ENCODE measurements around the gene ZNF823.

Gene ZNF823

GRCh38 chr19:11787536-11787935 lies 48.8 kb upstream of the ZNF823 start:
- CTCF ChIA-PET = no interaction called here
- H3K9me3 ChIP-seq (ENCODE audit: control insufficient read depth, insufficient read depth, low read depth, low read length) = no peaks in the 10 kb centered on the region

DNA sequence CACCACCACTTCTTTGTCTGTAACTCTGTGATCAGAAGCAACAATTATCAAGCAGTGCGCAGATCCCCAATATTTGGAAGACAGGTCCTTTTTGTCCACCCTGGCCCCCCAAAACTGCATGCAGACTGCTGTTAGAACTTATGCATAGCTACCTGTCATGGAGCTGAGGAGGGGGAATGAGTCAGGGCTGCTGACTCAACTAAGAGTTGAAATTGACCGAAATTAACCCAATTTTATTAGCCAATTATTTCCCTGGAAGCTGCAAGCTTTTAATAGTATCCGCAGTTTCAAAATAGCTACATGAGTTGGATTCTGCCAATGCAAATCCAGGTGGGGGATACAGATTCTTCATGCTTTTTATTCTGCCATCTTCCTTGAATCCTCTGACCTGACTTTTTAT lies 45.6 kb upstream of the ZNF823 start:
- ChIA-PET CTCF (interaction anchor here (2.4 kb wide), 1 partner anchor 84 kb away, joined by 8 read pairs; no protein-coding TSS in a partner anchor), POLR2A (interaction anchor here (0.6 kb wide), 1 partner anchor 171 kb away, joined by 3 read pairs; no protein-coding TSS in a partner anchor)
- H3K27ac ChIP-seq (ENCODE audit: extremely low read depth, low read depth, low read length) = no peak overlapping the region
- H3K4me3 ChIP-seq (ENCODE audit: low read depth, low read length) = no peak overlapping the region
- peaks cover 0 to 22% of the 10 kb centered on the region in 2 experiments; a peak in 1 of 3 replicates for H3K36me3 ChIP-seq (ENCODE audit: control insufficient read depth in 2 of 2, insufficient read depth in 1 of 2, low read length in 2 of 2)
- no peaks in the 10 kb centered on the region for H3K4me1 ChIP-seq (ENCODE audit: control insufficient read depth, insufficient read depth, low read length)
- no peaks in the 10 kb centered on the region for H3K9me3 ChIP-seq (ENCODE audit: control insufficient read depth, insufficient read depth, low read depth, low read length)
- TF ChIP-seq MZF1 (tag by site-specific recombination; IDR thresholded peaks at IDR 0.05; ENCODE audit: borderline replicate concordance) (no peak), ZNF211 (tag by site-specific recombination; IDR thresholded peaks at IDR 0.05; ENCODE audit: low read depth) (no peak), ZNF239 (tag by site-specific recombination; IDR thresholded peaks at IDR 0.05) (no peak), ELK4 (IDR thresholded peaks at IDR 0.05; ENCODE audit: borderline replicate concordance, low read depth, low read length) (no peak), SP3 (tag by site-specific recombination; IDR thresholded peaks at IDR 0.05) (no peak), ZNF169 (tag by site-specific recombination; IDR thresholded peaks at IDR 0.05) (no peak)
- TF ChIP-seq, protein P1, sequence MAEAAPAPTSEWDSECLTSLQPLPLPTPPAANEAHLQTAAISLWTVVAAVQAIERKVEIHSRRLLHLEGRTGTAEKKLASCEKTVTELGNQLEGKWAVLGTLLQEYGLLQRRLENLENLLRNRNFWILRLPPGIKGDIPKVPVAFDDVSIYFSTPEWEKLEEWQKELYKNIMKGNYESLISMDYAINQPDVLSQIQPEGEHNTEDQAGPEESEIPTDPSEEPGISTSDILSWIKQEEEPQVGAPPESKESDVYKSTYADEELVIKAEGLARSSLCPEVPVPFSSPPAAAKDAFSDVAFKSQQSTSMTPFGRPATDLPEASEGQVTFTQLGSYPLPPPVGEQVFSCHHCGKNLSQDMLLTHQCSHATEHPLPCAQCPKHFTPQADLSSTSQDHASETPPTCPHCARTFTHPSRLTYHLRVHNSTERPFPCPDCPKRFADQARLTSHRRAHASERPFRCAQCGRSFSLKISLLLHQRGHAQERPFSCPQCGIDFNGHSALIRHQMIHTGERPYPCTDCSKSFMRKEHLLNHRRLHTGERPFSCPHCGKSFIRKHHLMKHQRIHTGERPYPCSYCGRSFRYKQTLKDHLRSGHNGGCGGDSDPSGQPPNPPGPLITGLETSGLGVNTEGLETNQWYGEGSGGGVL (tag by site-specific recombination; IDR thresholded peaks at IDR 0.05) = no peak
- TF ChIP-seq, protein P2, sequence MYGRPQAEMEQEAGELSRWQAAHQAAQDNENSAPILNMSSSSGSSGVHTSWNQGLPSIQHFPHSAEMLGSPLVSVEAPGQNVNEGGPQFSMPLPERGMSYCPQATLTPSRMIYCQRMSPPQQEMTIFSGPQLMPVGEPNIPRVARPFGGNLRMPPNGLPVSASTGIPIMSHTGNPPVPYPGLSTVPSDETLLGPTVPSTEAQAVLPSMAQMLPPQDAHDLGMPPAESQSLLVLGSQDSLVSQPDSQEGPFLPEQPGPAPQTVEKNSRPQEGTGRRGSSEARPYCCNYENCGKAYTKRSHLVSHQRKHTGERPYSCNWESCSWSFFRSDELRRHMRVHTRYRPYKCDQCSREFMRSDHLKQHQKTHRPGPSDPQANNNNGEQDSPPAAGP (tag by site-specific recombination; IDR thresholded peaks at IDR 0.05) = no peak
- TF ChIP-seq, protein P3, sequence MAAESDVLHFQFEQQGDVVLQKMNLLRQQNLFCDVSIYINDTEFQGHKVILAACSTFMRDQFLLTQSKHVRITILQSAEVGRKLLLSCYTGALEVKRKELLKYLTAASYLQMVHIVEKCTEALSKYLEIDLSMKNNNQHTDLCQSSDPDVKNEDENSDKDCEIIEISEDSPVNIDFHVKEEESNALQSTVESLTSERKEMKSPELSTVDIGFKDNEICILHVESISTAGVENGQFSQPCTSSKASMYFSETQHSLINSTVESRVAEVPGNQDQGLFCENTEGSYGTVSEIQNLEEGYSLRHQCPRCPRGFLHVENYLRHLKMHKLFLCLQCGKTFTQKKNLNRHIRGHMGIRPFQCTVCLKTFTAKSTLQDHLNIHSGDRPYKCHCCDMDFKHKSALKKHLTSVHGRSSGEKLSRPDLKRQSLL (tag by site-specific recombination; IDR thresholded peaks at IDR 0.05) = no peak

More at GRCh38 chr19:11787536-11787935, 48.8 kb upstream of the ZNF823 start:
- POLR2A ChIA-PET = interaction anchor here (0.7 kb wide), 1 partner anchor 93 kb away, joined by 5 read pairs; no protein-coding TSS in a partner anchor
- Histone ChIP-seq H3K27ac (ENCODE audit: extremely low read depth, low read depth, low read length) (no peak overlapping the region), H3K4me3 (ENCODE audit: low read depth, low read length) (no peak overlapping the region), H3K36me3 (ENCODE audit: control insufficient read depth in 2 of 2, insufficient read depth in 1 of 2, low read length in 2 of 2) (no peaks in the 10 kb centered on the region), H3K4me1 (ENCODE audit: control insufficient read depth, insufficient read depth, low read length) (no peaks in the 10 kb centered on the region)
- TF ChIP-seq ZNF48 (tag by site-specific recombination; IDR thresholded peaks at IDR 0.05) = no peak
- TF ChIP-seq ZNF830 (tag by site-specific recombination; IDR thresholded peaks at IDR 0.05; ENCODE audit: low read depth) = no peak
- no peak for TF ChIP-seq ZNF157 (tag by site-specific recombination; IDR thresholded peaks at IDR 0.05)
- TF ChIP-seq OSR2 (tag by site-specific recombination; IDR thresholded peaks at IDR 0.05) = no peak
- TF ChIP-seq SALL2 (tag by site-specific recombination; IDR thresholded peaks at IDR 0.05; ENCODE audit: borderline replicate concordance) = no peak
- no peak for TF ChIP-seq ZNF596 (tag by site-specific recombination; IDR thresholded peaks at IDR 0.05)
- no peak for TF ChIP-seq ZNF658 (tag by site-specific recombination; IDR thresholded peaks at IDR 0.05)
- TF ChIP-seq KLF9 (tag by site-specific recombination; IDR thresholded peaks at IDR 0.05; ENCODE audit: low read depth) = no peak

DNA sequence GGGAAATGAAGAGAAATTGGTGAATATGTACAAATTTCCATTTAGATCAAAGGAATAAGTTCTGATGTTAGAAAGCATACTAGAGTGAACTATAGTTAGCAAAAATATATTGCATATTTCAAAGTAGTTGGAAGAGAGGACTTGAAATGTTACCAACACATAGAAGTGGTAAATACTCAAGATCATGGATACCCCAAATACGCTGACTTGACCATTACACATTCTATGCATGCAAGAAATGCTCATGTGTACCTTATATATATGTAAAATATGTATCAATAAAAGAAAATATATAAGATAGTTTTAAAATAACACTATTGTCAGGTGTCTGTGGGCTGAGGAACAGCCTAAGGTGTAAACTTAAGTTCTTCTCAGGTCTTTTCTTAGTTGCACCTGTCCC lies 45.0 kb upstream of the ZNF823 start:
- Histone ChIP-seq H3K36me3 (ENCODE audit: control insufficient read depth in 2 of 2, insufficient read depth in 1 of 2, low read length in 2 of 2) (peaks cover 0 to 28% of the 10 kb centered on the region in 2 experiments; a peak in 1 of 3 replicates), H3K4me1 (ENCODE audit: control insufficient read depth, insufficient read depth, low read length) (no peaks in the 10 kb centered on the region), H3K27ac (ENCODE audit: extremely low read depth, low read depth, low read length) (no peak overlapping the region), H3K9me3 (ENCODE audit: control insufficient read depth, insufficient read depth, low read depth, low read length) (no peaks in the 10 kb centered on the region), H3K4me3 (ENCODE audit: low read depth, low read length) (no peak overlapping the region)
- POLR2A ChIA-PET = no interaction called here
- no peak for TF ChIP-seq ZNF510 (tag by site-specific recombination; IDR thresholded peaks at IDR 0.05; ENCODE audit: insufficient replicate concordance)
- TF ChIP-seq, protein P1 (tag by site-specific recombination; IDR thresholded peaks at IDR 0.05) = no peak
- no peak for TF ChIP-seq ZNF513 (tag by site-specific recombination; IDR thresholded peaks at IDR 0.05)
- no peak for TF ChIP-seq GLI2 (tag by site-specific recombination; IDR thresholded peaks at IDR 0.05; ENCODE audit: borderline replicate concordance, low read depth)
- no peak for TF ChIP-seq ZNF423 (tag by site-specific recombination; IDR thresholded peaks at IDR 0.05)
- CTCF ChIA-PET = no interaction called here

Data from HEK293 (cell line).